KBM-7 (cell line): ENCODE results near the gene LCN15.
A peak's percentile ranks its signal among the peaks of the same experiment; 100 is the strongest.
"Not testable (repeated sequence)": the region's sequence is repeated elsewhere in the genome, so short reads cannot be mapped to it uniquely, and the experiment has no call there.

Source experiments
- DNase-seq: peaks from one replicate; pipeline ENCODE4 v3.0.0-alpha.2; 2015
- in situ Hi-C: fragments of 300-500 bp; cut with MboI; formaldehyde crosslinking; loops from 2 replicates; pipeline ENCODE4 v1.14.3; 2020; ENCODE audit warnings: low sequenced_read_pairs, low pct_unique_long_range_greater_than_20kb, mixed read lengths

LCN15 gene

DNA sequence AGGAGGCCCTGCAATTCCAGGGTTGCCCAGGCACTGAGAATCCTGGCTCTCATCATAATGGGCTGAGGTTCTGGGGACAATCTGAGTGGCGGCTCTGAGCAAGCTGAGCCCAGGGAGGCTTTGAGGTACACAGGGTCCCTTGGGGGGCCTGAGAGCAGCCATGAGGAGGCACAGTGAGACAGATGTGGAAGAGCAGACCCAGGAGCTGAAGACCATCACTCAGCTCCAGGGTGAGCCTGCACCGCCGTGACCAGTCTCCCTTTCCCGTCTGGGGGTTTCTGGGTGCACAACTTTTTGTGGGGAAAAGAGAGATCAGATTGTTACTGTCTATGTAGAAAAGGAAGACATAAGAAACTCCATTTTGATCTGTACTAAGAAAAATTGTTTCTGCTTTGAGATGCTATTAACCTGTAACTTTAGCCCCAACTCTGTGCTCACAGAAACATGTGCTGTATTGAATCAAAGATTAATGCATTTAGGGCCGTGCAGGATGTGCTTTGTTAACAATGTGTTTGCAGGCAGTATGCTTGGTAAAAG lies 32.0 kb upstream of the LCN15 start, which contains the start of gene CCDC183:
Gene CCDC183 (plus strand): TSS at position 101 of the 537 bp plus-strand sequence. CDS start 60 bp downstream, at position 161.
- DNase-seq: no peak
- in situ Hi-C loops: no loop called here

DNA sequence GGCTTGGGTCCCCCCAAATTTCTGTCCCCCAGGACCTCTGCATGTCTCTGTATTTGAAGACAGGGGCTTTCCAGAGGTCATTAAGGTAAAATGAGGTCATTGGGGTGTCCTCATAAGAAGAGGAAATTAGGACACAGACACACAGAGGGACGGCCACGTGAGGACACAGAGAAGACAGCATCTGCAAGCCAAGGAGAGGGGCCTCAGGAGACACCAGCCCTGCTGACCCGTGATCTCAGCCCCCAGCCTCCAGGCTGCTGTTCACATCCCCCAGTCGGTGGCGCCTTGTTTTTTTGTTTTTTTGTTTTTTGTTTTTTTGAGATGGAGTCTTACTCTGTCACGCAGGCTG lies 30.7 kb upstream of the LCN15 start:
- in situ Hi-C loops: no loop called here
- no peak for DNase-seq

DNA sequence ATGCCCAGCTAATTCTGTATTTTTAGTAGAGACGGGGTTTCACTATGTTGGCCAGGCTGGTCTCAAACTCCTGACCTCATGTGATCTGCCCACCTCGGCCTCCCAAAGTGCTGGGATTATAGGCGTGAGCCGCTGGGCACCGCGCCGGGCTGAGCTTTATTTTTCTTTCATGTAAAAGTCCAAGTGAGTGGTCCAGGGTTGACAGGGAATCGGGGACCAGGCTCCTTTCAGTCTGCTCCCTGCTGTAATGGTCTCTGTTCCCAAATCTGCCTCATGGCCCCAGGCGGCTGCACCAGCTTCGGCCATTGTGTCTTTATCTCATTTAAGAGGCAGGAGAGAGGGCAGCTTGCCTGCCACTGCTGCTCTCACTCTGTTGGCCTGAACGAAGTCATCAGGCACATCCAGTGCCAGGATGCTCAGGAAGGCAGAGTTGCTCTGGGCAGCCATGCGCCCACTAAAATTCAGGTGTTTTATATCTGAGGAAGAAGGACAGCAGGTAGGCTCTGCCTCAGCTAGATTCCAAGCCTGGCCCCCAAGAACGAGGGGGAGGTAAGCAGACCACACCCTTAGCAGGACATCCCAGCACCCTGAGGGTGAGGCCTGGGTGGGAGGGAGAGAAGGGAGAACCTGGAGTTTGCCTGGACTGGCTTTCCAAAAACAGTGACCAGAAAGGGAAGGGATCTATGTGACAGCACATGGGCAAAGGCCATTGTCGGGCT lies 30.1 kb upstream of the LCN15 start:
- in situ Hi-C loops: no loop called here
- DNase-seq: no peak

DNA sequence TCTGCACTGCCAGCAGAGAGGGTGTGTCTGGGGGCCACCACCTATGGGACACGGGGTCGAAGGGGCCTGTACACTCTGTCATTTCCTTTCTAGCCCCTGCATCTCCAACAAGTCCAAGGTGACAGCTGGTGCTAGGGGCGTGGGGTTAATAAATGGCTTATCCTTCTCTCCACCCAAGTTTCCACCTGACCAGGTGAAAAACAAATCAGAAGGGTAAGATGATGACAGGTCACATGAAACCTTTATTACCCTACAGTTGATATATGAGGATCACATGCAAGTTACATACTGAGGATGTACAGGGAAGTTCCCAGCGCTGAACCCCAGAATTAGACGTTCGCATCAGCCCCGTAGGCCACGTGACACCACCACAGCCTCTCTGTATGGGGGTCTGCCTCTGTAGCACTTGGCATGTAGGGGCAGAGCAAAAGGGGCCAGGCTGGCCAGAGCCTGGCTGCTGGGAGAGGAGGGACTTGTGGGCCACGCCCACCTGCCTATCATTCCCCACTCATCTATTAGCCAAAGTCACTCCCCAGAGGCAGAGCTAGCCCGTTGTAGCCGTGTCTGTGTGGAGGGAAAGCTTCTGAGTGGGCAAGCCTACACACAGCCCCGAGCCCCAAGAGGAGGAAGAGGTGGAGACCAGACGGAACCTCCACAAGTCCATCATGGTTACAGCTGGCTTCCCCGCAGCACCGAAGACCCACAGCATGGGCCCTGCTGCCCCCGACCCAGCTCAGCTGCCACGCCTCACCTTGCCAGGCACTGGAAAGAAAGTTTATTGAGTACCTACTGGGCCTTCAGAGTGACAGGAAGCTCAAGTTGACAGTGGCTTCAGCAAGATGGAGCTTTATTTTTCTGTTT lies 29.0 kb upstream of the LCN15 start:
- in situ Hi-C loops: no loop called here
- DNase-seq: no peak

DNA sequence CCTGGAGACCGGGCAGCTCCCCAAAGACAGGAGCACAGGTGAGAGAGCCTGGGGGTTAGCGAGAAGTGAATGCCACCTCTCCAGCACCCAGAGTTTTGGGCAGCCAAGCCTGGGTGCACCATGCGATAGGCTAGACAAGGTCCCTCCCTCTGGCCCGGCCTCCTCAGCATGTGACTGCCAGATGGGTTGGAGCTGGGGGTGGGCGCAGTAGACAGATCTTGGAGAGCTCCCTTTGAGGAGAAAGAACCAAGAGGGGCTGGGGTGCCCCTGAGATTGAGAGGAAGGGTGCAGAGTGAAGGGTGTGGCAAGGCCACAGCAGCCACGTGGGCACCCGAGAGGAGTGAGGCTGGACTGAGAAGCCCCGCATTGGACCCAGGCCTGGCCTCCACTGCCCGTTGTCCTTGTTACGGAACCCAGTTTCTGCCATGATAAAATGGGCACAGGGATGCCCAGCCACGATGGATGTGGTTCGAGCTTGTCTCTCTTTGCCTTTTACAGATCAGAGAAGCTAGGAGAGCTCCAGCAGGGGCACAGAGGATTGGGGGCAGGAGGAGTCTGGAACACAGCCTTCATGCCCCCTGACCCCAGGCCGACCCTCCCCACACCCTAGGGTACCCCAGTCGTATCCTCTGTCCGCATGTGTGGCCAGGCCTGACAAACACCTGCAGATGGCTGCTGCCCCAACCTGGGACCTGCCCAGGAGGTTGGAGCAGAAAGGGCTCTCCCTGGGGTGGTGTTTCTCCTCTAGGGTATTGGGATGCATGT lies 28.2 kb upstream of the LCN15 start:
- in situ Hi-C loops: no loop called here

DNA sequence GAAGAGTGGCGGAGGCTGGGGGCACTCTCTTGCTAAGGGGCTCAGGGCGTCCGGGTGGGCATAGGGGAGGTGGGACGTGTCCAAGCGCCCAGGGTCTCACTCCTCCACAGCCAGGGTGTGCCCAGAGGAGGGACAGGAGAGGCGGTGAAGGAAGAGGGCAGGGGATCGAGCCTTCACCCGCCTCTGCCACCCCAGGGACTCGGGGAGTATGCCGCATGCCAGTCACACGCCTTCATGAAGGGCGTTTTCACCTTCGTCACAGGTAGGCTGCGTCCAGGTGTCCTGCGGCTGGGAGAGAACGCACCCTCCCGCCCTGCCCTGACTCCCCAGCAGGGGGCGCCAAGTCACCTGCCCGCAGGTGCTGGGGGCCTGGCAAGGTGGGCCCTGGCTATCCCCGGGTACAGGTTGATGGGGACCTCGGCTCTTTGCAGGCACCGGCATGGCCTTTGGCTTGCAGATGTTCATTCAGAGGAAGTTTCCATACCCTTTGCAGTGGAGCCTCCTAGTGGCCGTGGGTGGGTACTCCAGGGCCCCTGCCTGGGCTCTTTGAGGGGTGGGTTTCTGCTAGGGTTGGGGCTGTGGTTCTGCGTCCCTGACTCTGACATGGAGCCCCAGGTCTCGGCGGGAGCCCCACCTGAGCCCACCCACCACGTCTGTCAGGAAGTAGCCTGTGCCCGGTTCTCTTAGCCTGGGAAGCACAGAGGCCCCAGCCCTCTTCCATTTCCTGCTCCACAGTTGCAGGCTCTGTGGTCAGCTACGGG lies 27.4 kb upstream of the LCN15 start:
- in situ Hi-C loops: no loop called here
- DNase-seq: peak; percentile 72

More for the DNA sequence above, 28.2 kb upstream of the LCN15 start:
- DNase-seq: no peak

DNA sequence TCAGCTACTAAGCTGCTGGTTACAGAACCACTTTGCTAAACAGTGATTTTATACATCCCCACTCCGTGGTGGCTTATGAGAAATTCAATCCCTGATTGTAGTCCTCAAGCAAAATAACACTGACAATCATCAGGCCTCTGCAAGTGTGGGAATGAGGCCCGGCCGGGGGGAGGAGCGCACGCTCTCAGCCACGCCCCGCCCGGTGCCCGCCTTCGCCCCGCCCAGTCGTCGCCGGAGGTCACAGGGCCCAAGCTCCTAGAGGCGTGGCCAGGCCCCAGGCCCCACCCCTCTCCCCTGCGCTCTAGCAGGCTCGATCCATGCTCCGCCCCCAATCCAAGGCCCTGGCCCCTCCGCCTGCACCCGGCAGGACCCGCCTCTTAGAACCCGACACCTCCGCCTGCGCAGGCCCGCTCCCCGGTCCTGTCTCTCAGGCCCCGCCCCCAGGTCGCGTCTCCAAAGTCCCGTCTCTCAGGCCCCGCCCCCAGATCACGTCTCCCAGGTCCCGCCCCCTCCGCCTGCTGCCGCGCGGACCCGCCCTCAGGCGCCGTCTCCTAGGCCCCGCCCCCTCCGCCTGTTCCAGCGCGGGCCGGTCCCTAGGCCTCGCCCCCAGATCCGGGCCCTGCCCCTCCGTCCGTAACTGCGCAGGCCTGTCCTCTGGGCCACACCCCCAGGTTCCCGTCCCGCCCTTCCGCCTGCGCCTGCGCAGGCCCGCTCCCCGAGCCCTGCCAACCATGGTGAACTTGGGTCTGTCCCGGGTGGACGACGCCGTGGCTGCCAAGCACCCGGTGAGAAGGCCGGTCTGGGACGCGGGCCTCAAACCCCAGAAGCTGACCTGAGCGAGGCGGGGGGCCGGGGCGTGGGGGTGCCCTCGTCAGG lies 26.6 kb upstream of the LCN15 start, which contains the start of gene TMEM141:
Gene TMEM141 (plus strand): TSS at position 705 of the 876 bp plus-strand sequence. CDS start 27 bp downstream, at position 732.
- in situ Hi-C loops: no loop called here
- DNase-seq: peak; percentile 98

DNA sequence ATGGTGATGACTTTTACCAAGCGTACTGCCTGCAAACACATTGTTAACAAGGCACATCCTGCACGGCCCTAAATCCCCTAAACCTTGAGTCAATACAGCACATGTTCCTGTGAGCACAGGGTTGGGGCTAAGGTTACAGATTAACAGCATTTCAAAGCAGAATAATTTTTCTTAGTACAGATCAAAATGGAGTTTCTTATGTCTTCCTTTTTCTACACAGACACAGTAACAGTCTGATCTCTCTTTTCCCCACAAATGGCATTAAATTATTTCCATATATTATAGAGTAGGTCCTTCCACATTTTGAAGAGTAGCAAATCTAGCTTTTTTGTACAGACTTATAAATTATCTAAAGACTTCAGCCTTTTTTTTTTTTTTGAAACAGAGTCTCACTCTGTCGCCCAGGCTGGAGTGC lies 25.2 kb upstream of the LCN15 start:
- in situ Hi-C loops: no loop called here
- no peak for DNase-seq

DNA sequence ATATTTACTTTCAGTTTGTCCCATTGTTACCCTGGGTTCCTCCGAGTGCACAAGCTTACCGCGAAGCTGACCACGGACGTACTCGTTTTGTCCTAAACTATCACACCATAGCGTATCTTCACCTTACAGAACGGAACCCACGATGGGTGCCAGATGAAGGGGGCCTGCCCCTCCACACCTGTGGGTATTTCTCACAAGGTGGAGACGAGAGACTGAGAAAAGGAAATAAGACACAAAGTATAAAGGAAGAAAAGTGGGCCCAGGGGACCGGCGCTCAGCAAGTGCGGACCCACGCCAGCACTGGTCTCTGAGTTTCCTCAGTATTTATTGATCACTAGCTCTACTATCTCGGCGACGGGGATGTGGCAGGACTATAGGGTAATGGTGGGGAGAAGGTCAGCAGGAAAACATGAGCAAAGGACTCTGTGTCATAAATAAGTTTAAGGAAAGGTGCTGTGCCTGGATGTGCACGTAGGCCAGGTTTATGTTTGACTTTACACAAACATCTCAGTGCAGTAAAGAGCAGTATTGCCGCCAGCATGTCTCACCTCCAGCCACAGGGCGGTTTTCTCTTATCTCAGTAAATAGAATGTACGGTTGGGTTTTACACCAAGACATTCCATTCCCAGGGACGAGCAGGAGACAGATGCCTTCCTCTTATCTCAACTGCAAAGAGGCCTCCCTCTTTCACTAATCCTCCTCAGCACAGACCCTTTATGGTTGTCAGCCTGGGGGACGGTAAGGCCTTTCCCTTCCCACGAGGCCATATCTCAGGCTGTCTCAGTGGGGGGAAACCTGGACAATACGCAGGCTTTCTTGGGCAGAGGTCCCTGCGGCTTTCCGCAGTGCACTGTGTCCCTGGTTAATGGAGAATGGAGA lies 24.6 kb upstream of the LCN15 start:
- DNase-seq, in situ Hi-C loops: not testable (repeated sequence)

DNA sequence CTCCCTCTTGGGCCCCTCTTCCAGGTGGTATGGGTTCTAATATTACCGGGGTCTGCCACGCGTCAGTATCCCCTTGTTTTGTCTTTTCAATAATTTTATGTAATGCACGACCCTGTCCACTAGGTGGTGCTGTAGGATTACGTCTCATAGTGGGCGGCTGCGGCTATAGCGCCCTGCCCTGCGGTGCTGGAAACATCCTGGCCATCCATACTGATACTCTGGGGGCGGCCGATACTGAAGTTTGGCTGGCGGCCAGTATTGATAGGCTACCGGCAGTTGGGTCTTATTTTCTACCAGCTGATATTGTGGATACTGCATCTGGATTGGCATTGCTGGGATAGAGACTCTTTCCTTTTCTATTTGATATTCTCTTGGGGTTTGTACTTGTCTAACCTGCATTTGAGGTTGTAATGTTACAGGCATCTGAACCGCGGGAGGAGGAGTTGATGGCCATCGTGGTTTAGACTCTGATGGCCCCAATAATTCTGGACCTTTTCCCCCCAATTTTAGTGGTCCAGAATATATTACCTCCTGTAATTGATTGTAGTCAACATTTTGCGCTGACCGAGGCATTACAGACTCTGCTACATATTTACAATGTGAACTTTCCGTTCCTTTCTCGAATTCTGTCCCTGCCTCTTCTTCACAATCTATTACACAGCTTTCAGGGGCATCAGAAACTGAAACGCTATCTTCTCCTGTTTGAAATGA lies 23.5 kb upstream of the LCN15 start:
- peak; percentile 80 for DNase-seq

DNA sequence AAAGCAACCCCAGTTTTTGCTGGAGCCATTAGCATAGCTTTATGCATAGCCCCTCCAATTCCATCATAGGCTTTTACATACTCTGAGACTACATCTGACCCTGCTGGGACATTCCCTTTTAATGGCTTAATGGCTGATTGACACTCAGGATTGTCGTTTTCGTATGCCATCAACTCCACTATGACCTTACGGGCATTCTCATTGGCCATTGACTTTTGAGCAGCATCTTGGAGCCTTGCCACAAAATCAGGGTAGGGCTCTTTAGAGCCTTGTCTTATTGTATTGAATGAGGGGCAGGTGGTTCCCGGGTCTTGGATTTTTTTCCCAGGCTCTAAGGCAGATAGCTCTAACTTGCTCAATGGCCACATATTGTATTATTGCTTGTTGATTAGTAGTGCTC lies 22.7 kb upstream of the LCN15 start:
- DNase-seq, in situ Hi-C loops: not testable (repeated sequence)

More for the DNA sequence above, 23.5 kb upstream of the LCN15 start:
- in situ Hi-C loops: no loop called here

DNA sequence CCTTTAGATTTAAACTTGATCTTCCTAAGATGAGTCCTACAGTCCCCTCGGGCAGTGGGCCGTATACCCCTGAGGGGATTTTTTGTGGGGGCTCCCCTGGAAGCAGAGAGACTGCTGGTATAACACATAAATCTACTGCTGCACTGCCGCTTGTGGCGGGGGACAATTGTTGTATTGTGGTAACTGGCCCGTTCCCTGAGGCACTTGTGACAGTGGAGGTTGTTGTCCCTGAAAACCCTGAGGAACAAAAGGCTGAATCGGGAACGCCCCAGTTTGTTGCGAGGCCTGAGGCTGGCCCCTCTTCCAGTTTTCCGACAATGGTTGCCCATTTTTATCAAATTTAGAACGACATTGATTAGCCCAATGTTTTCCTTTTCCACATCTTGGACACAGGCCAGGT lies 22.1 kb upstream of the LCN15 start:
- no peak for DNase-seq
- in situ Hi-C loops: no loop called here

DNA sequence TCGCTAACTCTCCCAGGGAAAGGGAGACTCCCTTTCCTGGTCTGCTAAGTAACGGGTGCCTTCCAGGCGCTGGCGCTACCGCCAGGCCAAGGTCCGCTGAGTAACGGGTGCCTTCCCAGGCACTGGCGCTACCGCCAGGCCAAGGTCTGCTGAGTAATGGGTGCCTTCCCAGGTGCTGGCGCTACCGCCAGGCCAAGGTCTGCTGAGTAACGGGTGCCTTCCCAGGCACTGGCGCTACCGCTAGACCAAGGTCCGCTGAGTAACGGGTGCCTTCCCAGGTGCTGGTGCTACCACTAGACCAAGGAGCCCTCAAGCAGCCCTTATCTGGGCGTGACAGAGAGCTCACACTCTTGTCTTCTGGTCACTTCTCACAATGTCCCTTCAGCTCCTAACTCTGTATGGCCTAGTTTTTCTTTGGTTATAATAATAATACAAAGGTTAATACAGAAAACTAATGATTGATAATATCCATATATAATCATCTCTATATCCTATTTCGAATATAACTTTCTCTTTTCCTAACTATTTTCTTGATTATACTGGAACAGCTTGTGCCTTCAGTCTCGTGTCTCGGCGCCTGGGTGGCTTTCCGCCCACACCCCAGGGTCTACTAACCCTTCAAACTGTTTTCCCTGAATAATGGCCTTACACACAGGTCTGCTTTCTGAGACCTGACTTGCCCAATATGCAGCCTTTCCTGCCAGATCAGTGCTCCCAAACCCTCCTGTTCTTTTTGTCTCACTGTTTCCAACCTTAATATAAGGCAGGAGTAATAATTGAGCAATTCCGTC lies 21.4 kb upstream of the LCN15 start:
- in situ Hi-C loops, DNase-seq: not testable (repeated sequence)

DNA sequence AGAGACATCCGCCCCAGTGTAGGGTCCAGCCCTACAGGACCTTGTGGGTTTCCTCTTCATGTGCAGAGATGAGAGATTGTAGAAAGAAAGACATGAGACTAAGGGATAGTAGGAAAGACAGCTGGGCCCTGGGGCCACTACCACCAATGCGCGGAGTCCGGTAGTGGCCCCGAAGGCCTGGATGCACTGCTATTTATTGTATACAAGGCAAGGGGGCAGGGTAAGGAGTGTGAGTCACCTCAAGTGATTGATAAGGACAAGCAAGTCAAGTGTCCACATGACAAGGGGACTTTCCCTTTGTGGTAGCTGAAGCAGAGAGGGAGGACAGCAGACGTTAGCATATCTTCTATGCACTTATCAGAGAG lies 20.7 kb upstream of the LCN15 start:
- no peak for DNase-seq
- in situ Hi-C loops: no loop called here

DNA sequence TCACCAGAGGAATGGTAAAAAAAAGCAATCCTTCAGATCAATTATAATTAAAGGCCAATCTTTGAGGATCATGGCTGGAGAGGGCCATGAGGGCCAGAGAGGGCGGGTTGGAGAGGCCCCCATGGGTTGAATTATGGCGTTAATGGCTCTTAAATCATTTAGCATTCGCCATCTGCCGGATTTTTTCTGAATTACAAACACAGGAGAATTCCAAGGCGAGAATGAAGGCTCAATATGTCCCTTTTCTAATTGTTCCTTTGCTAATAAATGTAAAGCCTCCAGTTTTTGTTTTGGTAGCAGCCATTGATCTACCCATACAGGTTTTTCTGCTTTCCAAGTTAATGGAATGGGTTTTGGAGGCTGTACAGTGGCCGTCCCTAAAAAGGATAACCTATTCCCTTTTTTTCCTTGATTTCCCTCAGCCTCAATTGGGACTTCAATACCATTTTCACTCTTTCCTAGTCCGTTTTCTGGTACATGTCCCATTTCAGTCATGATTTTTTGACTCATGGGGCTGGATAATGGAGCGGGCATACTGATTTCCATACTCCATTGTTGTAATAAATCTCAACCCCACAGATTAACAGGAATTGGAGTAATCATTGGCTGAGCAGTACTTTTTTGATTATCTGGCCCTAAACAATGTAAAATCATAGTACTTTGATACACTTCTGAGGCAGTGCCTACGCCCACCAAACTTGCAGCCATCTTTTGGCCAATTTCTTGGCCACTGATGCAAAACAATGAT lies 20.1 kb upstream of the LCN15 start:
- DNase-seq: peak; percentile 54
- in situ Hi-C loops: no loop called here
